Measurements from ENCODE around the gene TRIB2. TPM values are rescaled to one million over a fixed set of nuclear protein-coding genes. Genes with fewer than 3 reads are reported as not detected.

The TRIB2 gene
- total RNA-seq, 1 donor from 2014 or later: 131 TPM

GRCh38 chr2:12723736-12724463 lies 7.2 kb downstream of the TRIB2 start:
- TF ChIP-seq, protein P1, sequence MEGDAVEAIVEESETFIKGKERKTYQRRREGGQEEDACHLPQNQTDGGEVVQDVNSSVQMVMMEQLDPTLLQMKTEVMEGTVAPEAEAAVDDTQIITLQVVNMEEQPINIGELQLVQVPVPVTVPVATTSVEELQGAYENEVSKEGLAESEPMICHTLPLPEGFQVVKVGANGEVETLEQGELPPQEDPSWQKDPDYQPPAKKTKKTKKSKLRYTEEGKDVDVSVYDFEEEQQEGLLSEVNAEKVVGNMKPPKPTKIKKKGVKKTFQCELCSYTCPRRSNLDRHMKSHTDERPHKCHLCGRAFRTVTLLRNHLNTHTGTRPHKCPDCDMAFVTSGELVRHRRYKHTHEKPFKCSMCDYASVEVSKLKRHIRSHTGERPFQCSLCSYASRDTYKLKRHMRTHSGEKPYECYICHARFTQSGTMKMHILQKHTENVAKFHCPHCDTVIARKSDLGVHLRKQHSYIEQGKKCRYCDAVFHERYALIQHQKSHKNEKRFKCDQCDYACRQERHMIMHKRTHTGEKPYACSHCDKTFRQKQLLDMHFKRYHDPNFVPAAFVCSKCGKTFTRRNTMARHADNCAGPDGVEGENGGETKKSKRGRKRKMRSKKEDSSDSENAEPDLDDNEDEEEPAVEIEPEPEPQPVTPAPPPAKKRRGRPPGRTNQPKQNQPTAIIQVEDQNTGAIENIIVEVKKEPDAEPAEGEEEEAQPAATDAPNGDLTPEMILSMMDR (IDR thresholded peaks at IDR 0.05; ENCODE audit: partially characterized antibody, unreplicated experiment): no peak
- Mint-ChIP-seq H3K4me1 (ENCODE audit: low read depth, unreplicated experiment) (peaks cover 43% of the 10 kb centered on the region), H3K27ac (ENCODE audit: unreplicated experiment) (peak overlapping the region; percentile 24), H3K9me3 (ENCODE audit: unreplicated experiment) (peaks cover 15% of the 10 kb centered on the region), H3K27me3 (ENCODE audit: unreplicated experiment) (peaks cover 7% of the 10 kb centered on the region), H3K4me3 (ENCODE audit: unreplicated experiment) (peak overlapping the region; percentile 69), H3K36me3 (ENCODE audit: unreplicated experiment) (peaks cover 21% of the 10 kb centered on the region)
- DNase-seq: no peak

DNA sequence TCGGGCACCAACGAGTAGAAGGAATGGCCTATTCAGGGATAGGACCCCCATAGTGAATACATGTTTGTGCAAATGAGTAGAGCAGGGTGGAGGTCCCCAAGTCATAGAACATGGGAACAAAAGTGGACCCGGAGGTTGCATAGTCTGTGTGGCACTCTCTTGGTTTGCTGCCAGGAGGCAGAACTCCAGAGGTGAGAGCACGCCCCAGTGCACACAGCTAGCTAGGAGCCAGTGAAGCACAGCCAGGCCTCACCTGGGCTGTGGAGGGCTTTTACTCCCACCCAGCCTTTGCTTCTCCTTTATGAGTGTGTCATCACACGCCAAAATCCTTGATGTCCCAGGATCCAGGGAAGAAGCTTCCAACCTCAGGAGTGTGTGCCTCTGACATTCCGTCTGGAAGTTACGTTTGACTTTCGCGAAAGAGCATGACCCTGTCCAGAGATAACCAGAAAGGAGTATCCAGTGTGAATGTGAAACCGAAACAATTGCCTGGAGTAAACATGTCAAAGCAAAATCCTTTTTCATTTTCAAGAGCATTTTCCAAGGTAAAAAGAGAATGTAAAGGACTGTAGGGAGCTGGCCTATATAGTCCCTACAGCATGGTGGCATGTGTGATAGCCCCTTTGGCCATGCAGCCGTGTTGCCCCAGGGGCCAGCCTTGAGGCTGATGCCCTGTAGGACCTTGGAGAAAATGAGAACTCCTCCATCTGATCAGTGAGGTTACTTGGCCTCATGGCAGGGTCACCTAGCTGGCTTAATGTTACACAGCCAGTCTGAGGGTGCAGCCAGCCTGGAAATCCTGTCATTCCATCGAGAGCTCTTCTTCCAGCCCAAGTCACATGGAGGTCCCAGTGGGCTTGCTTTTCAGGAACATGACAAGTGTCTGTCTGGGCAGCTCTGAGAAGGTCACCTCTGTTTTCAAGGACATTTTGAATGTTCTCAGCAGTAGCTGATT lies 8.8 kb downstream of the TRIB2 start:
- H3K36me3 Mint-ChIP-seq (ENCODE audit: unreplicated experiment): peaks cover 21% of the 10 kb centered on the region
- DNase-seq: no peak
- peaks cover 10% of the 10 kb centered on the region for H3K9me3 Mint-ChIP-seq (ENCODE audit: unreplicated experiment)
- TF ChIP-seq, protein P1 (IDR thresholded peaks at IDR 0.05; ENCODE audit: partially characterized antibody, unreplicated experiment): no peak
- peaks cover 2% of the 10 kb centered on the region for H3K27me3 Mint-ChIP-seq (ENCODE audit: unreplicated experiment)
- no peak overlapping the region for H3K27ac Mint-ChIP-seq (ENCODE audit: unreplicated experiment)
- peaks cover 43% of the 10 kb centered on the region for H3K4me1 Mint-ChIP-seq (ENCODE audit: low read depth, unreplicated experiment)
- H3K4me3 Mint-ChIP-seq (ENCODE audit: unreplicated experiment): no peak overlapping the region

DNA sequence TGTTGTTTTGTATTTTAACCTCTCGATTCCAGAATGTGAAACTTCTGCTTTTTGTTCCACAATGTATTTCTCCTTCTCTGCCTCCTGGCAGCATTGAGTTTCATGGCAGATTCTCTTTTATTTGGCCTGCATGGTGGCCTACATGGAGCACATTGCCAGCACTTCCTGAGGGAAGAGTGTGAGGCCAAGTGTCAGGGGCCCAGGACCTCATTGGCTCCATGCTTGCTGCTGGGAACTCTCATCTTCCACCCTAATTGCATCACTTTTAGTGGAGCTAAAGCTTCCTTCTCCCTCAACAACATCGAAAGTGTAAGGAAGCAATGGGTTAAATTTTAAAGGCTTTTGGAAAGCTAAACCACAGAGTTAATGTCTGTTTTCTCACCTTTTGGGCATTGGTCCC lies 9.5 kb downstream of the TRIB2 start:
- H3K27me3 Mint-ChIP-seq (ENCODE audit: unreplicated experiment): peaks cover 2% of the 10 kb centered on the region
- no peak for DNase-seq
- H3K4me1 Mint-ChIP-seq (ENCODE audit: low read depth, unreplicated experiment): peaks cover 43% of the 10 kb centered on the region
- H3K27ac Mint-ChIP-seq (ENCODE audit: unreplicated experiment): no peak overlapping the region
- H3K9me3 Mint-ChIP-seq (ENCODE audit: unreplicated experiment): peaks cover 10% of the 10 kb centered on the region
- H3K36me3 Mint-ChIP-seq (ENCODE audit: unreplicated experiment): peaks cover 28% of the 10 kb centered on the region
- TF ChIP-seq, protein P1 (IDR thresholded peaks at IDR 0.05; ENCODE audit: partially characterized antibody, unreplicated experiment): no peak
- H3K4me3 Mint-ChIP-seq (ENCODE audit: unreplicated experiment): no peak overlapping the region

- Mint-ChIP-seq H3K27me3 (ENCODE audit: unreplicated experiment) (peaks cover 2% of the 10 kb centered on the region), H3K4me1 (ENCODE audit: low read depth, unreplicated experiment) (peaks cover 37% of the 10 kb centered on the region), H3K4me3 (ENCODE audit: unreplicated experiment) (no peak overlapping the region), H3K36me3 (ENCODE audit: unreplicated experiment) (peaks cover 31% of the 10 kb centered on the region), H3K27ac (ENCODE audit: unreplicated experiment) (no peak overlapping the region), H3K9me3 (ENCODE audit: unreplicated experiment) (peaks cover 12% of the 10 kb centered on the region)
- TF ChIP-seq, protein P1 (IDR thresholded peaks at IDR 0.05; ENCODE audit: partially characterized antibody, unreplicated experiment): no peak
- no peak for DNase-seq
Observed at GRCh38 chr2:12727065-12727464, 10.3 kb downstream of the TRIB2 start.

Measured in glutamatergic neuron (in vitro differentiated cells).